GM10248 (cell line): ENCODE measurements around the gene TNFRSF11A.

Experiments used
- CTCF ChIA-PET: fragments of 300-600 bp; sonication (Branson Sonifier 250); formaldehyde crosslinking; extraction: SDS; loops from one replicate; lab custom pipeline; 2021; ENCODE audit warnings: antibody characterized with exemption; lab: Yijun Ruan, JAX
- POLR2A ChIA-PET: fragments of 350-650 bp; sonication (Branson Sonifier 250); formaldehyde crosslinking; extraction: SDS; loops from one replicate; lab custom pipeline; 2020; ENCODE audit warnings: antibody characterized with exemption; lab: Yijun Ruan, JAX
- DNase-seq: peaks from one replicate; pipeline ENCODE4 v3.0.0; 2012; ENCODE audit errors: extremely low spot score
- CTCF ChIP-seq: IDR thresholded peaks from 2 replicates; pipeline ENCODE4 v1.5.1; 2012; ENCODE audit warnings: mild to moderate bottlenecking, low read depth; ENCODE audit errors: extremely low read depth, missing control alignments, control extremely low read depth

The TNFRSF11A gene

GRCh38 chr18:62339106-62339988, 14.2 kb downstream of the TNFRSF11A start:
- no peak for TF ChIP-seq CTCF
- ChIA-PET CTCF (no interaction called here), POLR2A (no interaction called here)
- DNase-seq = no peak

- DNase-seq = no peak
- no peak for TF ChIP-seq CTCF
- CTCF ChIA-PET = interaction anchor here (0.7 to 2.3 kb wide), 3 partner anchors 15 to 85 kb away, joined by 3 to 6 read pairs (median 5); no protein-coding TSS in a partner anchor
- POLR2A ChIA-PET = no interaction called here
Observed at GRCh38 chr18:62340996-62341395, 15.9 kb downstream of the TNFRSF11A start.

- ChIA-PET POLR2A (interaction anchor here (0.7 kb wide), 1 partner anchor 154 kb away, joined by 8 read pairs; no protein-coding TSS in a partner anchor), CTCF (interaction anchor here (0.7 to 2.3 kb wide), 3 partner anchors 16 to 84 kb away, joined by 3 to 6 read pairs (median 5); no protein-coding TSS in a partner anchor)
- no peak for DNase-seq
- no peak for TF ChIP-seq CTCF
Observed at GRCh38 chr18:62341473-62341872, 16.4 kb downstream of the TNFRSF11A start.

- CTCF ChIA-PET = no interaction called here
- no peak for DNase-seq
- POLR2A ChIA-PET = no interaction called here
- TF ChIP-seq CTCF = no peak
Observed at GRCh38 chr18:62342884-62343283, 17.8 kb downstream of the TNFRSF11A start.

DNA sequence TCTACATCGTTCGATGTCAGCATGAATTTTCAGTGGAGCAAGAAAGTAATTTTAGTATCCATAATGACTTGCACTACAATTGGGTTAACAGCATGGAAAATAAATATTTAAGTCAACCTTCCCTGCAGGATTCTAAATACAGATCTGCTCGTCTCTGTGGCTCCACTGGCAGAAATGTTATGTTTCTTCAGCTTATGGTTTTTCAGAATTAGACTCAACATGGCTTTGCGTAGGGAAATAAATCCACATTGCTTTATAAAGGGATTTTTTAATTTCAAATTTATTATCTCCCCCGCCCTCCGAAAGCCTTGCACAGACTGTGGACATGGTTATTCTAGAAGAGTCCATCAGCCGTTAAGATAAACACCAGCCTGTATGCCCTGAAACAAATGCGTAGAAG, 18.2 kb downstream of the TNFRSF11A start:
- CTCF ChIA-PET = no interaction called here
- DNase-seq = no peak
- TF ChIP-seq CTCF = no peak
- POLR2A ChIA-PET = no interaction called here

DNA sequence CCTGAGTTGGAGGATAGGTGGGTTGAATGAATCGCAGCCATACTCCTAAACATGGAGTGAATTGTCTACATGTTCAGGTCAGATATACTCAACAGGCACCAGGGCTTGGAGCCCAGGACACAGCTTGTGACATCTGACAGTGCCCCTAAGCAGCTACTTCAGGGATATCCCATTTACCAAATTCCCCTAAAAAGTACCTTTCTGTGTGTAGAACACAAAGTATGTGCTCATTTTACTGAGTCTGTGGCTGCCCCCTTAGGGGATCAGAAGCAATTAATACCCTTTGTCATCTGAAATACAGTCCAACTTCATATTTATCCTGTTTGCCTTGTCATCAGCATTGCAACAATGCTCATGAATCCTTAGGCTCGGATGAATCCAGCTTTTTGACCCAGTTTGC, 20.8 kb downstream of the TNFRSF11A start:
- TF ChIP-seq CTCF = no peak
- DNase-seq = no peak
- ChIA-PET CTCF (interaction anchor here (1.0 to 4.1 kb wide), 2 partner anchors 11 to 16 kb away, joined by 5 to 13 read pairs; no protein-coding TSS in a partner anchor), POLR2A (no interaction called here)
